ENCODE data around the gene KCNQ5. TPM values are rescaled to one million over a fixed set of nuclear protein-coding genes. Genes with fewer than 3 reads are reported as not detected.

The KCNQ5 gene
- total RNA-seq, 4 donors from 2014 or later = 0.21 to 1.1 (median 0.59) TPM; not detected in 1

- WGBS, 2 donors = 96 to 100% methylated on average over 1 of the region's 1 CpG
- no peak overlapping the region for H3K4me3 ChIP-seq
- H3K27me3 ChIP-seq = no peaks in the 10 kb centered on the region
- H3K27ac ChIP-seq = no peak overlapping the region
- TF ChIP-seq, protein P1, sequence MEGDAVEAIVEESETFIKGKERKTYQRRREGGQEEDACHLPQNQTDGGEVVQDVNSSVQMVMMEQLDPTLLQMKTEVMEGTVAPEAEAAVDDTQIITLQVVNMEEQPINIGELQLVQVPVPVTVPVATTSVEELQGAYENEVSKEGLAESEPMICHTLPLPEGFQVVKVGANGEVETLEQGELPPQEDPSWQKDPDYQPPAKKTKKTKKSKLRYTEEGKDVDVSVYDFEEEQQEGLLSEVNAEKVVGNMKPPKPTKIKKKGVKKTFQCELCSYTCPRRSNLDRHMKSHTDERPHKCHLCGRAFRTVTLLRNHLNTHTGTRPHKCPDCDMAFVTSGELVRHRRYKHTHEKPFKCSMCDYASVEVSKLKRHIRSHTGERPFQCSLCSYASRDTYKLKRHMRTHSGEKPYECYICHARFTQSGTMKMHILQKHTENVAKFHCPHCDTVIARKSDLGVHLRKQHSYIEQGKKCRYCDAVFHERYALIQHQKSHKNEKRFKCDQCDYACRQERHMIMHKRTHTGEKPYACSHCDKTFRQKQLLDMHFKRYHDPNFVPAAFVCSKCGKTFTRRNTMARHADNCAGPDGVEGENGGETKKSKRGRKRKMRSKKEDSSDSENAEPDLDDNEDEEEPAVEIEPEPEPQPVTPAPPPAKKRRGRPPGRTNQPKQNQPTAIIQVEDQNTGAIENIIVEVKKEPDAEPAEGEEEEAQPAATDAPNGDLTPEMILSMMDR (IDR thresholded peaks at IDR 0.05) = no peak
- TF ChIP-seq EP300 (IDR thresholded peaks at IDR 0.05) (no peak), POLR2A (IDR thresholded peaks at IDR 0.05) (no peak)
- no peaks in the 10 kb centered on the region for H3K36me3 ChIP-seq
- H3K4me1 ChIP-seq = peaks cover 0 to 16% (median 0%) of the 10 kb centered on the region in 4 donors
- no peak for DNase-seq (ENCODE audit: low spot score in 2 of 2)
- no peaks in the 10 kb centered on the region for H3K9me3 ChIP-seq
Observed at GRCh38 chr6:72913797-72914196, 291.9 kb downstream of the KCNQ5 start.

DNA sequence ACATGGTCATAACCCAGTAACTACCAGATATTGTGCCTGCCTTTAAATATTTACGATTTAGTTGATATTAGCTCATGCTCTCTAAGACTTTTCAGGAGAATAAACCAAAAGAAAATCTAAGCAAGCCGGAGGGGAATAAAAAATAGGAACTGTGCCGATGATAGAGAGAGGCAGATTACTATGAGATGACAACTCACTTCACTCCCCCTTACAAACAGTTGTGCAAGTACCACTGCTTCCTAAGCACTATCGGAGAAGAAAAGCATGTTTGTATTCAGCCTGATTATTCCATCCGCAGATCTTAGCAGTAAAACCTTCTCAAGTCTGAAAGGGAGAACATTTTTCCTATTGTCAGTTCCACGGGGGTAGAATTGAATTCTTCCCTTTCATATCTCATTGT, 294.4 kb downstream of the KCNQ5 start:
- no peaks in the 10 kb centered on the region for H3K9me3 ChIP-seq
- H3K27ac ChIP-seq = no peak overlapping the region
- no peaks in the 10 kb centered on the region for H3K27me3 ChIP-seq
- no peak overlapping the region for H3K4me3 ChIP-seq
- peaks cover 0 to 16% (median 0%) of the 10 kb centered on the region in 4 donors for H3K4me1 ChIP-seq
- WGBS, 2 donors = 47 to 53% methylated on average over 6 of the region's 6 CpGs
- TF ChIP-seq, protein P1 (IDR thresholded peaks at IDR 0.05) = no peak
- TF ChIP-seq POLR2A (IDR thresholded peaks at IDR 0.05) (no peak), EP300 (IDR thresholded peaks at IDR 0.05) (no peak)
- H3K36me3 ChIP-seq = no peaks in the 10 kb centered on the region
- no peak for DNase-seq (ENCODE audit: low spot score in 2 of 2)

DNA sequence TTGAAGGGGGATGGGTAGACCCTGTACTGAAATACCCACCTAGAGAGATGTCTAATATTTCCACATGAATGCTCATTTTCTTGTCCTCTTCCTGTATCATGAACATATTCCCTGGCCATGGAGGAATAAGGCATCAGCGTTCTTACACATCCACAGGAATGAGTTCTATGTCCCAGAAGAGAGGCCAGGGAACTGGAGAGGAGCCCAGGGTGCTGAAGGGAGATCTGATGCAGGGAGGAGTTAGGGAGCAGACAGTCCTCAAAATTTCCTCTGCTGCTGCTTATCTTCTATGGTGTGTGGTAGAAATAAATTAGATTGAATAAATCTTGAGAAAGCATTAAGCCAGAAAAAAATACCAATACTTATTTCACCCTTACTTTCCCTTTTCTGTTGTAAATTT, 295.0 kb downstream of the KCNQ5 start:
- Histone ChIP-seq H3K9me3 (no peaks in the 10 kb centered on the region), H3K27ac (no peak overlapping the region), H3K27me3 (no peaks in the 10 kb centered on the region), H3K4me3 (no peak overlapping the region), H3K4me1 (peaks cover 0 to 14% (median 0%) of the 10 kb centered on the region in 4 donors), H3K36me3 (no peaks in the 10 kb centered on the region)
- no peak for DNase-seq (ENCODE audit: low spot score in 2 of 2)
- 62 to 75% methylated on average over 1 of the region's 1 CpG for WGBS, 2 donors
- TF ChIP-seq, protein P1 (IDR thresholded peaks at IDR 0.05) = no peak
- TF ChIP-seq POLR2A (IDR thresholded peaks at IDR 0.05) (no peak), EP300 (IDR thresholded peaks at IDR 0.05) (no peak)

- Histone ChIP-seq H3K27me3 (no peaks in the 10 kb centered on the region), H3K4me3 (no peak overlapping the region), H3K9me3 (no peaks in the 10 kb centered on the region), H3K36me3 (no peaks in the 10 kb centered on the region), H3K4me1 (no peaks in the 10 kb centered on the region), H3K27ac (no peak overlapping the region)
- no peak for DNase-seq (ENCODE audit: low spot score in 2 of 2)
- WGBS, 2 donors = 89 to 93% methylated on average over 1 of the region's 1 CpG
- no peak for TF ChIP-seq POLR2A (IDR thresholded peaks at IDR 0.05)
- TF ChIP-seq EP300 (IDR thresholded peaks at IDR 0.05) = no peak
- TF ChIP-seq, protein P1 (IDR thresholded peaks at IDR 0.05) = no peak
Observed at GRCh38 chr6:72922401-72922800, 300.5 kb downstream of the KCNQ5 start.

GRCh38 chr6:72925136-72925535, 303.3 kb downstream of the KCNQ5 start:
- H3K27me3 ChIP-seq = no peaks in the 10 kb centered on the region
- H3K27ac ChIP-seq = no peak overlapping the region
- H3K9me3 ChIP-seq = no peaks in the 10 kb centered on the region
- H3K36me3 ChIP-seq = no peaks in the 10 kb centered on the region
- no peak overlapping the region for H3K4me3 ChIP-seq
- no peaks in the 10 kb centered on the region for H3K4me1 ChIP-seq
- DNase-seq (ENCODE audit: low spot score in 2 of 2) = no peak
- no peak for TF ChIP-seq POLR2A (IDR thresholded peaks at IDR 0.05)
- TF ChIP-seq EP300 (IDR thresholded peaks at IDR 0.05) = no peak
- TF ChIP-seq, protein P1 (IDR thresholded peaks at IDR 0.05) = no peak
